Activated naive CD8-positive, alpha-beta T cell treated with anti-CD3 and anti-CD28 coated beads, Interleukin-2, amount 50 U/mL, for 24 hours (primary cell): Measurements from ENCODE around the gene LTF.

Experiments
- ATAC-seq: fragments of 150-1000 bp; cut with Tn5 transposase; one replicate; pipeline ENCODE4 v1.10.0; 2021
- DNase-seq: peaks from one replicate; pipeline ENCODE4 v3.0.0; 2021
- H3K27ac Mint-ChIP-seq: one replicate; pipeline ENCODE4 v1.8.0; 2021; ENCODE audit warnings: mild to moderate bottlenecking, mixed read lengths
- H3K27me3 Mint-ChIP-seq: one replicate; pipeline ENCODE4 v1.8.0; 2021; ENCODE audit warnings: mixed read lengths
- H3K36me3 Mint-ChIP-seq: one replicate; pipeline ENCODE4 v1.8.0; 2021; ENCODE audit warnings: low read depth, mixed read lengths
- H3K4me1 Mint-ChIP-seq: one replicate; pipeline ENCODE4 v1.8.0; 2021; ENCODE audit warnings: mixed read lengths
- H3K4me3 Mint-ChIP-seq: one replicate; pipeline ENCODE4 v1.8.0; 2021; ENCODE audit warnings: mild to moderate bottlenecking, moderate library complexity, mixed read lengths
- H3K9me3 Mint-ChIP-seq: one replicate; pipeline ENCODE4 v1.8.0; 2021; ENCODE audit warnings: mixed read lengths

LTF gene

GRCh38 chr3:46482632-46483350 lies 18.1 kb upstream of the LTF start:
- DNase-seq (no peak), ATAC-seq (no peak)
- Mint-ChIP-seq H3K9me3 (no peaks in the 10 kb centered on the region), H3K36me3 (no peaks in the 10 kb centered on the region), H3K4me3 (no peak overlapping the region), H3K27me3 (peaks cover 10% of the 10 kb centered on the region), H3K4me1 (no peaks in the 10 kb centered on the region), H3K27ac (no peak overlapping the region)

- DNase-seq (no peak), ATAC-seq (no peak)
- Mint-ChIP-seq H3K36me3 (no peaks in the 10 kb centered on the region), H3K4me3 (no peak overlapping the region), H3K9me3 (no peaks in the 10 kb centered on the region), H3K27ac (no peak overlapping the region), H3K4me1 (no peaks in the 10 kb centered on the region), H3K27me3 (peaks cover 12% of the 10 kb centered on the region)
These were observed 16.9 kb upstream of the LTF start for GRCh38 chr3:46481636-46482035.

GRCh38 chr3:46480491-46481195 lies 15.9 kb upstream of the LTF start:
- H3K27me3 Mint-ChIP-seq: peaks cover 13% of the 10 kb centered on the region
- ATAC-seq: no peak
- peaks cover under 1% of the 10 kb centered on the region for H3K9me3 Mint-ChIP-seq
- no peak for DNase-seq
- no peaks in the 10 kb centered on the region for H3K36me3 Mint-ChIP-seq
- no peak overlapping the region for H3K27ac Mint-ChIP-seq
- H3K4me1 Mint-ChIP-seq: no peaks in the 10 kb centered on the region
- no peak overlapping the region for H3K4me3 Mint-ChIP-seq

- no peak for DNase-seq
- H3K4me3 Mint-ChIP-seq: no peak overlapping the region
- no peak for ATAC-seq
- H3K36me3 Mint-ChIP-seq: no peaks in the 10 kb centered on the region
- H3K9me3 Mint-ChIP-seq: peaks cover 10% of the 10 kb centered on the region
- H3K27ac Mint-ChIP-seq: no peak overlapping the region
- H3K4me1 Mint-ChIP-seq: no peaks in the 10 kb centered on the region
- peaks cover 19% of the 10 kb centered on the region for H3K27me3 Mint-ChIP-seq
These were observed 15.0 kb upstream of the LTF start for GRCh38 chr3:46479696-46480095.

GRCh38 chr3:46479021-46479420 lies 14.3 kb upstream of the LTF start:
- ATAC-seq: no peak
- Mint-ChIP-seq H3K9me3 (peaks cover 15% of the 10 kb centered on the region), H3K36me3 (peaks cover 3% of the 10 kb centered on the region), H3K27ac (no peak overlapping the region), H3K4me1 (no peaks in the 10 kb centered on the region), H3K27me3 (peaks cover 19% of the 10 kb centered on the region), H3K4me3 (no peak overlapping the region)
- DNase-seq: no peak

- no peak overlapping the region for H3K4me3 Mint-ChIP-seq
- no peak overlapping the region for H3K27ac Mint-ChIP-seq
- peaks cover 16% of the 10 kb centered on the region for H3K9me3 Mint-ChIP-seq
- no peak for DNase-seq
- H3K36me3 Mint-ChIP-seq: peaks cover 3% of the 10 kb centered on the region
- ATAC-seq: no peak
- H3K4me1 Mint-ChIP-seq: no peaks in the 10 kb centered on the region
- H3K27me3 Mint-ChIP-seq: peaks cover 23% of the 10 kb centered on the region
These were observed 13.6 kb upstream of the LTF start for GRCh38 chr3:46478341-46478740.

GRCh38 chr3:46477756-46478155 lies 13.1 kb upstream of the LTF start:
- no peak for ATAC-seq
- no peak for DNase-seq
- peaks cover 16% of the 10 kb centered on the region for H3K9me3 Mint-ChIP-seq
- no peak overlapping the region for H3K4me3 Mint-ChIP-seq
- no peaks in the 10 kb centered on the region for H3K4me1 Mint-ChIP-seq
- H3K27ac Mint-ChIP-seq: no peak overlapping the region
- H3K27me3 Mint-ChIP-seq: peaks cover 28% of the 10 kb centered on the region
- H3K36me3 Mint-ChIP-seq: peaks cover 3% of the 10 kb centered on the region

- Mint-ChIP-seq H3K27me3 (peaks cover 29% of the 10 kb centered on the region), H3K4me3 (no peak overlapping the region), H3K9me3 (peaks cover 16% of the 10 kb centered on the region), H3K4me1 (no peaks in the 10 kb centered on the region), H3K27ac (no peak overlapping the region), H3K36me3 (peaks cover 3% of the 10 kb centered on the region)
- no peak for ATAC-seq
- no peak for DNase-seq
These were observed 12.4 kb upstream of the LTF start for GRCh38 chr3:46477145-46477544.

- peaks cover 3% of the 10 kb centered on the region for H3K36me3 Mint-ChIP-seq
These were observed 8.0 kb upstream of the LTF start for GRCh38 chr3:46472736-46473135.

GRCh38 chr3:46471371-46471914 lies 6.7 kb upstream of the LTF start:
- Mint-ChIP-seq H3K27ac (no peak overlapping the region), H3K27me3 (peaks cover 21% of the 10 kb centered on the region)

More at GRCh38 chr3:46472736-46473135, 8.0 kb upstream of the LTF start:
- ATAC-seq: no peak
- Mint-ChIP-seq H3K4me1 (no peaks in the 10 kb centered on the region), H3K4me3 (no peak overlapping the region), H3K27ac (no peak overlapping the region), H3K9me3 (peaks cover 16% of the 10 kb centered on the region), H3K27me3 (peaks cover 26% of the 10 kb centered on the region)
- DNase-seq: no peak

GRCh38 chr3:46470831-46471230 lies 6.1 kb upstream of the LTF start:
- H3K9me3 Mint-ChIP-seq: peaks cover 16% of the 10 kb centered on the region
- ATAC-seq: no peak
- H3K27me3 Mint-ChIP-seq: peaks cover 26% of the 10 kb centered on the region
- DNase-seq: no peak
- H3K27ac Mint-ChIP-seq: no peak overlapping the region
- H3K4me3 Mint-ChIP-seq: no peak overlapping the region
- H3K4me1 Mint-ChIP-seq: no peaks in the 10 kb centered on the region
- H3K36me3 Mint-ChIP-seq: peaks cover 3% of the 10 kb centered on the region

More at GRCh38 chr3:46471371-46471914, 6.7 kb upstream of the LTF start:
- DNase-seq: no peak
- Mint-ChIP-seq H3K9me3 (peaks cover 16% of the 10 kb centered on the region), H3K36me3 (peaks cover 3% of the 10 kb centered on the region), H3K4me1 (no peaks in the 10 kb centered on the region), H3K4me3 (no peak overlapping the region)
- ATAC-seq: no peak

- ATAC-seq (no peak), DNase-seq (no peak)
- Mint-ChIP-seq H3K36me3 (peaks cover 3% of the 10 kb centered on the region), H3K9me3 (peaks cover 7% of the 10 kb centered on the region), H3K4me3 (no peak overlapping the region), H3K27ac (no peak overlapping the region), H3K4me1 (no peaks in the 10 kb centered on the region), H3K27me3 (peaks cover 30% of the 10 kb centered on the region)
These were observed 5.1 kb upstream of the LTF start for GRCh38 chr3:46469680-46470357.

GRCh38 chr3:46468753-46469600 lies 4.3 kb upstream of the LTF start:
- Mint-ChIP-seq H3K4me3 (no peak overlapping the region), H3K36me3 (no peaks in the 10 kb centered on the region), H3K27me3 (peaks cover 35% of the 10 kb centered on the region), H3K4me1 (no peaks in the 10 kb centered on the region), H3K27ac (no peak overlapping the region), H3K9me3 (peaks cover under 1% of the 10 kb centered on the region)
- ATAC-seq (no peak), DNase-seq (no peak)

- Mint-ChIP-seq H3K4me1 (no peaks in the 10 kb centered on the region), H3K27me3 (peaks cover 37% of the 10 kb centered on the region), H3K27ac (no peak overlapping the region), H3K9me3 (no peaks in the 10 kb centered on the region), H3K4me3 (no peak overlapping the region), H3K36me3 (no peaks in the 10 kb centered on the region)
- no peak for ATAC-seq
- no peak for DNase-seq
These were observed 2.9 kb upstream of the LTF start for GRCh38 chr3:46467562-46467961.
